Fibroblast of skin of right quadriceps (primary cell): ENCODE data around the gene ETV1.

Experiments
- DNase-seq: peaks from one replicate; pipeline ENCODE4 v3.0.0-alpha.2; 2013

The ETV1 gene

DNA sequence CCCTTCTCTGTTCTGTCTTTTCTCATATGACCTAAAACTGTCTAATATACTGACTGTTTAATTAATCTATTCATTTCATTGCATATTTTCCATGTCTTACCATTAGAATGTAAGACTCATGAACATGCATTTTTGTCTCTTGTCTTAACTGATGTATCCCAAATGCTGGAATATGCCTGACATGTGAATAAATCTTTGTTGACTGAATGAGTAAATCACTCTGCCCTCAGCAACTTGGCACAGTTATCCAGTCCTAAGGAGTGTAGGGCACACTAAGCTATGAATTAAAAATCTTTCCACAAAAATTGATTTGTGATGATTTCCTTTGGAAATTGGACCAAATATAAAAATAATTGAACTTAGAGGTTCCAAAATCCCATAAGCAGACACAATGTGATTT is 111.3 kb downstream of the ETV1 start:
- DNase-seq = no peak

DNA sequence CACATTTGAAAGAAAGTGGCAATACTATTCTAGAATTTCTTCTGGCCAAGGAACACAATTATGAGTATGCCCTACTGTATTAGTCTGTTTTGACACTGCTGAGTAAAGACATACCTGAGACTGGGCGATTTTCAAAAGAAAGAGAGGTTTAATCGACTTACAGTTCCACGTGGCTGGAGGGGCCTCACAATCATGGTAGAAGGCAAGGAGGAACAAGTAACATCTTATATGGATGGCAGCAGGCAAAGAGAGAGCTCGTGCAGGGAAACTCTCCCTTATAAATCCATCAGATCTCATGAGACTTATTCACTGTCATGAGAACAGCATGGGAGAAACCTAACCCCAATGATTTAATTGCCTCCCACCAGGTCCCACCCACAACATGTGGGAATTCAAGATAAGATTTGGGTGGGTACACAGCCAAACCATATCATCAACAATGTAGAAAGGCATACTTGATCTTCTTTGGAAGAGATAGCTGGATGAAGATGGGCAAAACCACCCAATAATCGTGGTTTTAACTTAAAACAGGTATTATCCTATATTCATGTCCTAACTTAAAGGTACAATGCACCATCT is 113.9 kb downstream of the ETV1 start:
- DNase-seq = no peak

DNA sequence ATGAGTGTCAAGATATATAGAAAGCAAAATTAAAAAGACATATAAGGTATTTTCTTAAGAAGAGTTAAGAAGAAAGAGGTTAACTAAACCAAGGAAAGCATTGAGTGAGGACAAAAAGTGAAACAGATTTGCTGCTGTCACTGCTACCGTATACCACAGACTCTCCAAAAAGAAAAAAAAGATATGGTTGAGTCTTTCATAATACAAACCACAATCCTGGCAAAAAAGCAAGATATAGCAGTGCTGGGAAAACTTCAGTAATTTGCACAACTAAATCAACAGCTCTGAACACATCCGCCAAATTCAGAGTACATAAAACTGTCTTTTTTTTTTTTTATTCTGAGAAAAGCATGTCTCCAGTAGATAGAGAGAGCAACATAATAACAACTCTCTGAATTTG is 114.7 kb downstream of the ETV1 start:
- peak; percentile 85 for DNase-seq

DNA sequence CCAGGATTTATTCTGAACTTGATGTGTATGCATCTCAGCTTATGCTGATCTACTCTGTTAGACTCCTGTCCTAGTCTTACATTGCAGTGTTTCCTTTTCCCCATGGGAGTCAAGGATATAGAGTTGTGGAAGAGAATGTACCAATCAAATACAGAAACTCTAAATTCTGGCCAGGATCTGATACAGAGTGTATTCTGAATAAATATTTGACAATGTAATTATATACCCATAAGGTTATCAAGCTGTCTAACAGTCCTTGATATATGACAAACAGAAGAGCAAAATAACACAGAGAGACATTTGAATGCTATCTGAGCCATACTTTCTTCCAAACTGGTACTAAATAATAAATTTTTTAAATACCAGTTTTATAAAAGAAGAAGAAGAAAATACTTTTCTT is 116.8 kb downstream of the ETV1 start:
- DNase-seq = no peak

DNA sequence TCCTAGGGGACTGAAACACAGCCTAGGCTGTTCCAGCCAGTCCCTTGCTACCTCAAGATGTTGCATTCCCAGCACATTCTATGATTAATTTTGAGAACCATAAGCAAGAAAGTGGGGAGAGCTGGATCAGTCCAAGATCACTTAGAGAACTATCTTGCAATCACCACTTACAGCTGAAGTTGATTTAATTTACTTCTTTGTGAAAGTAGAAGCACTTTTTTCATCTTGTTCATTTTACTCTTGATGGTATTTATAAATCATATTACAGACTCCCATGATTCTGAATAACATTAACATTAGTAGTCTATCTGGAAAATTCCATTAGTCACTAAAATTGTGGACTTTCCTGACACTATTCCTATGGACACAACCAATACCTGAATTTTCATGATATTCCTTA is 118.5 kb downstream of the ETV1 start:
- no peak for DNase-seq

DNA sequence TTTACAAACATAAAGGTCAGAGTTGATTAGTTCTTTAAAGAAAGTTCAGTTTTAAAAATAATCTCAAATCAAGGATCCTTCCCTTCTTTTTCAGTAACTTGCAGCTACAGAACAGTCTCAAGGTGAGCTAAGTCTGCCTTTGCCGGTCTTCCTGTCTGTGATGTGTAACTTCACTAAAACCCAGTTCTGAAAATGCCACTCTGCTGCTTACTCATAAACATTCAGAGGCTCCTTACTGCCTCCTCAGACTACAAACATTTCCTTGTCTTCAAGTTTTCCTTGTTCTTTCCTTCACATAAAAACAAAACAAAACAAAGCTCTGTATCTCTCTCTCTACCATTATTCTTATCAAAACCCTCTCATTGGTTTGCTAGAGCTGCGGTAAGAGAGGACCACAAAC is 128.7 kb downstream of the ETV1 start:
- no peak for DNase-seq

DNA sequence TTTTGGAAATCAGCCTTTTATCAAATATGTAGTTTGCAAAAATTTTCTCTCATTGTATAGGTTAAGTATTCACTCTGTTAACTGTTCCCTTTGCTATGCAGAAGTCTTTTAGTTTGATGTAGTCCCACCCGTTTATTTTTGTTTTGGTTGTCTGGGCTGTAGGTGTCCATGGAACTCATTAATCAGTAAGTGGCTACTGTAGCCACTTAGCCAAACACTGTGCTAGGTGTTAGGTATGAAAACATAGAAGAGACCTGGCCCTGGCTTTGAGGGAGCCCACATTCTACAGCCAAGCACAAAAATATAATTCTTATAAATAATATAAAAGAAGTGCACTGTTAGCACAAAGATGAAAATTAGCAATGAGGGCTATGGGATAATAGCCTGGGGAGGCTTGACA is 133.5 kb downstream of the ETV1 start:
- DNase-seq = no peak

DNA sequence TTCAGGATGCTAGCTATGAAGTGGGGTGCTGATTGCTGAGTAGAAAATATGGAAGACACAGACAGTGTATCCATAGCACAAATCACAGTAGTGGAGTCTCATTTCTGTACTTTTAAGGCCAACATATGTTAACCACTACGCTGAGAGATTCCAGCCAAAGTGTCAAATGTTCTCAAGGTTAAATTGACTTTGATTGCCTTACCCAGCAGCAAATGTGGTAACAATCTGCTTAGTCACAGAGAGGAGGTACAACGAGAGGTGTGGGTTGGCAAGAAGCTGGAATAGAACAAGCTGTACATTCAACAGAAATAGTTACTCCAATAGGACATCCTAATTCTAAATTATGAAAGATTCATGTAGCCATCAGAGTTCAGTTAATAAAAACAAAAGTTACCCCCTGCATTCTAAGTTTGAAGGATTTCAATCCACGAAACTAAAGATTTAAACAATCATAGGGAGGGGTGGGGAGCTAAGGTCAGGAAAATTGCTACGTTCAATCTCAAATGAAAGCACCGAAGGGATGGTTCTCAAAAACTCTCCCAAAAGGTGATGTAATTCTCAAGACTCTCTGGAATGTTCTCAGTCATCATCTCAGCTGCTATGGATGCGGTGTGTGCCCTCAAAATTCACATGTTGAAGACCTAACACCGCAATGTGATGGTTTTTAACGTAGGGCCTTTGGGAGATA is 137.0 kb downstream of the ETV1 start:
- DNase-seq = peak; percentile 22

DNA sequence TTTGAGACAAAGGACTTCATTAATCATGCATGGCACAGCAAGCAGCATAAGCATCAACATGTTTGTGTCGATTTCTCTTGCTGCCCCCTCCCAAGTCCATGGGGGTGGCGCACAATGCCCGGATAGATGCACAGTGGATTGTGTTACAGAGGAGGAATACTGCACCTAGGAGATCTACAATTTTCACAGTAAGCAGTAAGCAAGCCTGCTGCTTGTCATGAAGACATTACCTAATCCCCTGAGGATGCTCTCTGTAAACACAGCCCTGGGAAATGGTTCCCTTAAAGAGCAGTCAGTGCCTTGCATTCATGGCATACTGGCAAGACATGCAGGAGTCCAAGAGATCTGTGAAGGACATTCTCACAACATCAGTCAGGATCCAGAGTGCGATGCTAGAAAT is 137.7 kb downstream of the ETV1 start:
- DNase-seq = peak; percentile 55

DNA sequence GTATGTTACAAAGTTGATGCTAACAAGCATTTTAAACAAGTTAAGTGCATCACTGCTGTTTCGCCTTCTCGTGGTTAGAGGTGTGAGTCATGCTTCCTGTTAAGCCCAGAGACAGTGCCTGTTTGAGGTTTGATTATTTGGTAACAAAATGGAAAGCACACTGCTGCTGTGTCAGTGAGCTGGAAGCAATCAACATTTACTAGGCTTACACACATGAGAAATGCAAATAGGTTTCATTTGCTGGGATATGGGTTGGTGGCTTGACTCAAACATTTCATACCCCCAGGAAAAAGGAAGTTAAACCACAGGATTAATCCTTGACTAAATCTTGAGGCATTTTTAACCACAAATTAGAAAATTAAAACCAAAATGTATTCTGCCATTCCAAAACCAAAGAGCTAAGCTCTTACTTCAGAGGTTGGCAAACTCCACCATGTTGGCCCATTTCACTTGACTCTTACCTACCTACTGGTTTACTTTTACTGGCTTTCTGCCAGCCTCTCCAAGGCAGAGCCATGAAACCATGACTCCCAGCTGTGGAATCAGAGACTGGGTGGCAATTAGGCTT is 139.2 kb downstream of the ETV1 start:
- peak; percentile 99 for DNase-seq

DNA sequence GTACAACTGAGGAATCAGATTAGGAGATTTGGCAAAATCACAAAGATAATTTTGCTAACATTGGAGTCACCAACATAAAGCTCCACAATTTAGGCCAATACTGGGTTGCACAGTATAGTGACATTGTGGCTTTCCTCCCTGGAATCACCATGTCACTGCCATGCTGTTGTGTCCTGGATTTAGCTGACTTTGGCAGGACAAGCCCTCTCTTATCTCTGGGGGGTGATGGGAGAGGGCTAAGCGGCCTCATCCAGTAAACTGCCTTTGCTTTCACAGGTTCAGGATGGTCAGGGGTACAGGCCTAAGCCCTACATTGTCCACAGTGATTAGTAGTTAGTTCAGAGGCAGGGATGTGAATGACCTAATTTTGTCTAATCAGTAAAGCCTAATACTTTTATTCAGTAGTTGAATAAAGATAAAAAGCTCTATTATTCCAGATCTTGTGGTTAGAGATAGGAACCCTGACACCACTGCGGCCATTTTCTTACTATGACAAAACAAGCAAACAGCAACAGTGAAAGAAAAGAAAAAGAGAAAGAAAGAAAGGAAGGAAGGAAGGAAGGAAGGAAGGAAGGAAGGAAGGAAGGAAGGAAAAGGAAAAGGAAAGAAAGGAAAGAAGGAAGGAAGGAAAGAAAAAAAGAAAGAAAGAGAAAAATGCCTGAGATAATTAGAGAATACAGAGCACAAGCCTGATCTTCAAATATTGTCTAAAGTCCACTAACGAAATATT is 140.1 kb downstream of the ETV1 start:
- DNase-seq = no peak

DNA sequence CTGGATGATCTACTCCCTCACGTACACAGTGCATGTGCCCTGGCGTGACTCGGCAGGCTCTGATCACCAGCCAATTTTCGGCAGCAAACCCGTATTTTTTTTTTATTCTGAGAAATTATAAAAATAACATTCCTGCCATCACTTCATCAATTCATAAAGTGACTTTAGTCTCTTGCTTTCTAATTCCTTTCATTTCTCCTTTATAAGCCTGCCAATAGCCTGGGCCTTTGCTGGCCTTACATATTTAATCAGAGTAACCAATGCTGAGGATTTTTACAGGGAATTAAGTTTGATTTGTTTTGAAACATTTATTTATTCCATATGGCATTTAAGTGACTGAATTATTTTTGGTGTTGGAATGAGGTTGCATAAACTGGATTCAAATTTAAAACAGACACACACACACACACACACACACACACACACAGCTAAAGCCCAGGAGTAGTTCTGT is 140.8 kb downstream of the ETV1 start:
- peak; percentile 52 for DNase-seq

DNA sequence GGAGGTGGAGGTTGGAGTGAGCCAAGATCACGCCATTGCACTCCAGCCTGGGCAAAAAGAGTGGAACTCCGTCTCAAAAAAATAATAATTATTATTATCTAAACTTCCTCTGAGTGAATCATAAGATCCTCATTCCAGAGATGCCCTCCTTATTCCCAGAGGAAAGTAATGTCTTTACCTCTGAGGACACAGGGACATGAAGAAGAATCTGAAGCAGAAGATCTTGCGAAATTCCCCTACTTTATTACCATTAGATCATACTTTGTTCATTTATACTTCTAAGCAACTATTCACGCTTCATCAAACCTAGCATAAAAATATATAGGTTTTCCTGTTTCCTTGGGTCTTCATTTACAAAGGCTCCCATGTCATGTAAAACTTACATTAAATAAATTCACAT is 143.1 kb downstream of the ETV1 start:
- peak; percentile 39 for DNase-seq

DNA sequence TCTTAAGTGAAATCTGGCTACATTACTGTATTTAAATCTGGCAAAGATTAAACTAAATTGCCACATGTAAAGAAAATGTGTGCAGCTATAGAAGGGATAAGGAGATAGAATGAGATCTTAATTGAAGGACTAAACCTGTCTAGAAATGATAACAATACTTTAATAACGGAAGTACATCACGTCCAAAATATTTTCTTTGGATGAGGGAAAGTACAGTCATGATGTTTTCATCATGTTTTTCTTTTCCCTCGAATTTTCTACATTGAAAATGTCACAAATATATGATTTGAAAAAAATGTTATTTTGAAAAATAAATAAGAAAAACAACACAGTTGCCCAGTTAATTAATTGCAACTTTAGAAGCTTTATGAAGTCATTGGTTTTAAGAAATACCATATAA is 143.9 kb downstream of the ETV1 start:
- DNase-seq = no peak

DNA sequence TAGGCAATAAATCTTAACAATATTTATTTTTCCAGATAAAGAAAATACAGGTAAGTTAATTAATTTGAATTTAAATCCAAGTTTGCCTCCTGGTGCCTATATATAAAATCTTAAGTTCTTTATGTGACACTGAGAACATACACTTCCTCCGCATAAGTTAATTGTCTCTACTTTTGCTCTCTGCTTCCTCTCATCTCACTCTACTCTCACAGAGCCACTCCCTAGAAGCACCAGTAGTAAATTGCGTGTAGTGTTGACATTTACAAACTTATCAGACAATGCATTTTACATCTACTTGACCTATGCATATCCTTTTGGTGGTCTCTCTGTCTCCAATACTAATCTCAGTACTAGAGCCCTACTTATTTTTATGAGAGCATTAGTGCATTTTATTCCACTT is 144.5 kb downstream of the ETV1 start:
- no peak for DNase-seq

DNA sequence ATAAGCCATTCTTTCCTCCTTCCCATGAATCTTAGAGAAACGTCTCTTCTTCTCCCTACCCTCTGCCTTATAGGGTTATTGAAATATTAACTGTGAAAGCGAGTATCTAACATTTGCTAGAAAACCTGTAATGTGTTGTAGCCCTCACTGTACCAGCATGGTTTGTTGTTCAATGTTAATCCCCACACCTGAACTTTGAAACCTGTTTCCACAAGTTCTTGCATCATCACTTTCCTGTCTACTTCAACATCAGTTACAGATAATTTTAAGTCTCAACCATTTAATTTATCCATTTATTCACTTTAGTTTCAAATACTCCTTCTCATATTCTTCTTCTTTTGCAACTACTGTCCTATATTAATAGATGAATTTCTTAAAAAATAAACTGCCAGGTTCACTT is 148.2 kb downstream of the ETV1 start:
- DNase-seq = no peak
